Measurements from ENCODE around the gene THBS1.

The THBS1 gene

GRCh38 chr15:39609166-39609916 is 28.5 kb downstream of the THBS1 start:
- DNase-seq, result no peak

- DNase-seq, result no peak
Observed at GRCh38 chr15:39610665-39611064, 29.8 kb downstream of the THBS1 start.

- DNase-seq, result no peak
Observed at GRCh38 chr15:39613271-39613670, 32.4 kb downstream of the THBS1 start.

- DNase-seq, result no peak
Observed at GRCh38 chr15:39613861-39614260, 33.0 kb downstream of the THBS1 start.

GRCh38 chr15:39616731-39617455 is 36.0 kb downstream of the THBS1 start:
- no peak for DNase-seq

GRCh38 chr15:39618063-39618823 is 37.4 kb downstream of the THBS1 start:
- no peak for DNase-seq

- DNase-seq, result peak; percentile 63
Observed at GRCh38 chr15:39621210-39621609, 40.3 kb downstream of the THBS1 start.

GRCh38 chr15:39621976-39622375 is 41.1 kb downstream of the THBS1 start:
- DNase-seq, result peak; percentile 65

GRCh38 chr15:39622660-39623516 is 42.0 kb downstream of the THBS1 start:
- no peak for DNase-seq

GRCh38 chr15:39623529-39623931 is 42.7 kb downstream of the THBS1 start:
- DNase-seq, result no peak

GRCh38 chr15:39624806-39625205 is 43.9 kb downstream of the THBS1 start:
- no peak for DNase-seq

- no peak for DNase-seq
Observed at GRCh38 chr15:39625451-39625850, 44.6 kb downstream of the THBS1 start.

- DNase-seq, result no peak
Observed at GRCh38 chr15:39625856-39626255, 45.0 kb downstream of the THBS1 start.

GRCh38 chr15:39627451-39628143 is 46.7 kb downstream of the THBS1 start:
- no peak for DNase-seq

GRCh38 chr15:39628144-39628508 is 47.2 kb downstream of the THBS1 start:
- no peak for DNase-seq

- DNase-seq, result peak; percentile 19
Observed at GRCh38 chr15:39628546-39629257, 47.8 kb downstream of the THBS1 start.

GRCh38 chr15:39629371-39629770 is 48.5 kb downstream of the THBS1 start:
- DNase-seq, result no peak

- DNase-seq, result no peak
Observed at GRCh38 chr15:39629906-39630305, 49.0 kb downstream of the THBS1 start.

- DNase-seq, result no peak
Observed at GRCh38 chr15:39631357-39631756, 50.5 kb downstream of the THBS1 start.

GRCh38 chr15:39638041-39638440 is 57.2 kb downstream of the THBS1 start:
- no peak for DNase-seq

GRCh38 chr15:39639037-39639436 is 58.2 kb downstream of the THBS1 start:
- no peak for DNase-seq
